GM12892 (cell line): ENCODE data around the gene CACHD1.

Experiments used
- POLR2AphosphoS5 ChIP-seq: IDR thresholded peaks from 2 replicates; pipeline ENCODE4 v1.6.1; 2011; ENCODE audit warnings: low read depth, low read length, control low read depth
- TAF1 ChIP-seq: IDR thresholded peaks from 2 replicates; pipeline ENCODE4 v1.6.1; 2011; ENCODE audit warnings: low read depth, mild to moderate bottlenecking, control low read depth, low read length, borderline replicate concordance

- TF ChIP-seq POLR2AphosphoS5, result no peak
- TF ChIP-seq TAF1, result no peak
Observed at GRCh38 chr1:64696879-64697278, 226.9 kb downstream of the CACHD1 start.
